ENCODE data around the gene RAB17. TPM values are rescaled to one million over a fixed set of nuclear protein-coding genes. Genes with fewer than 3 reads are reported as not detected.

RAB17 gene
- total RNA-seq, 1 experiment from 2014 or later, result 23.6 TPM

GRCh38 chr2:237629739-237630138, 39.2 kb upstream of the RAB17 start:
- no peak for DNase-seq (ENCODE audit: low read depth, low spot score)
- H3K27ac ChIP-seq (ENCODE audit: low read length), result no peak overlapping the region
- no peaks in the 10 kb centered on the region for H3K36me3 ChIP-seq (ENCODE audit: control insufficient read depth, insufficient read depth, low read length)
- POLR2A ChIA-PET, result no interaction called here
- intact Hi-C loops (cut with micrococcal nuclease; ENCODE audit: unreplicated experiment) (no loop called here), in situ Hi-C loops (cut with HindIII; ENCODE audit: low pct_unique_long_range_greater_than_20kb, low sequenced_read_pairs) (no loop called here)
- no peaks in the 10 kb centered on the region for H3K27me3 ChIP-seq (ENCODE audit: control insufficient read depth, insufficient read depth, low read length)
- BruUV-seq (replicated peaks), result no TSS peak
- CTCF ChIA-PET, result interaction anchor here (0.5 kb wide), 1 partner anchor 154 kb away, joined by 4 read pairs; no protein-coding TSS in a partner anchor
- peaks cover 20% of the 10 kb centered on the region for H3K4me1 ChIP-seq (ENCODE audit: control insufficient read depth, insufficient read depth, low read length)
- no peak for ATAC-seq
- no peak overlapping the region for H3K4me3 ChIP-seq (ENCODE audit: low read depth in 2 of 2, low read length in 2 of 2)
- no peak for TF ChIP-seq CTCF (IDR thresholded peaks at IDR 0.05)
- no peak for TF ChIP-seq REST (IDR thresholded peaks at IDR 0.05; ENCODE audit: insufficient read depth in 1 of 2, low read depth in 2 of 2, low read length in 1 of 2)
- TF ChIP-seq TCF7L2 (IDR thresholded peaks at IDR 0.05; ENCODE audit: low read depth, low read length), result no peak
- TF ChIP-seq POLR2AphosphoS5 (IDR thresholded peaks at IDR 0.05; ENCODE audit: low read depth, low read length), result no peak
- TF ChIP-seq SIN3A (IDR thresholded peaks at IDR 0.05; ENCODE audit: borderline replicate concordance, insufficient read depth, low read depth, low read length), result no peak
- no peaks in the 10 kb centered on the region for H3K9me3 ChIP-seq (ENCODE audit: control insufficient read depth, insufficient read depth, low read depth, low read length)

- in situ Hi-C loops (cut with HindIII; ENCODE audit: low pct_unique_long_range_greater_than_20kb, low sequenced_read_pairs) (no loop called here), intact Hi-C loops (cut with micrococcal nuclease; ENCODE audit: unreplicated experiment) (no loop called here)
- no peak for DNase-seq (ENCODE audit: low read depth, low spot score)
- CTCF ChIA-PET, result no interaction called here
- H3K9me3 ChIP-seq (ENCODE audit: control insufficient read depth, insufficient read depth, low read depth, low read length), result no peaks in the 10 kb centered on the region
- H3K27me3 ChIP-seq (ENCODE audit: control insufficient read depth, insufficient read depth, low read length), result no peaks in the 10 kb centered on the region
- POLR2A ChIA-PET, result no interaction called here
- TF ChIP-seq SIN3A (IDR thresholded peaks at IDR 0.05; ENCODE audit: borderline replicate concordance, insufficient read depth, low read depth, low read length) (no peak), CTCF (IDR thresholded peaks at IDR 0.05) (no peak), POLR2AphosphoS5 (IDR thresholded peaks at IDR 0.05; ENCODE audit: low read depth, low read length) (no peak), REST (IDR thresholded peaks at IDR 0.05; ENCODE audit: insufficient read depth in 1 of 2, low read depth in 2 of 2, low read length in 1 of 2) (no peak), TCF7L2 (IDR thresholded peaks at IDR 0.05; ENCODE audit: low read depth, low read length) (no peak)
- peaks cover 20% of the 10 kb centered on the region for H3K4me1 ChIP-seq (ENCODE audit: control insufficient read depth, insufficient read depth, low read length)
- H3K36me3 ChIP-seq (ENCODE audit: control insufficient read depth, insufficient read depth, low read length), result no peaks in the 10 kb centered on the region
- ATAC-seq, result no peak
- BruUV-seq (replicated peaks), result no TSS peak
- H3K4me3 ChIP-seq (ENCODE audit: low read depth in 2 of 2, low read length in 2 of 2), result no peak overlapping the region
- no peak overlapping the region for H3K27ac ChIP-seq (ENCODE audit: low read length)
Measured at GRCh38 chr2:237629188-237629534, 38.6 kb upstream of the RAB17 start.
